Stimulated activated CD4-positive, alpha-beta T cell treated with anti-CD3 and anti-CD28 coated beads, Interleukin-12 subunit alpha, Interleukin-12 subunit beta, amount 100 ng/mL, for 48 hours (primary cell): ENCODE measurements around the gene SYNRG.

Experiments
- DNase-seq, 3 donors: peaks; one replicate each; pipeline ENCODE4 v3.0.0-alpha.2; 2020; ENCODE audit warnings: low read depth in 2 of 3, low spot score in 1 of 3

The SYNRG gene

DNA sequence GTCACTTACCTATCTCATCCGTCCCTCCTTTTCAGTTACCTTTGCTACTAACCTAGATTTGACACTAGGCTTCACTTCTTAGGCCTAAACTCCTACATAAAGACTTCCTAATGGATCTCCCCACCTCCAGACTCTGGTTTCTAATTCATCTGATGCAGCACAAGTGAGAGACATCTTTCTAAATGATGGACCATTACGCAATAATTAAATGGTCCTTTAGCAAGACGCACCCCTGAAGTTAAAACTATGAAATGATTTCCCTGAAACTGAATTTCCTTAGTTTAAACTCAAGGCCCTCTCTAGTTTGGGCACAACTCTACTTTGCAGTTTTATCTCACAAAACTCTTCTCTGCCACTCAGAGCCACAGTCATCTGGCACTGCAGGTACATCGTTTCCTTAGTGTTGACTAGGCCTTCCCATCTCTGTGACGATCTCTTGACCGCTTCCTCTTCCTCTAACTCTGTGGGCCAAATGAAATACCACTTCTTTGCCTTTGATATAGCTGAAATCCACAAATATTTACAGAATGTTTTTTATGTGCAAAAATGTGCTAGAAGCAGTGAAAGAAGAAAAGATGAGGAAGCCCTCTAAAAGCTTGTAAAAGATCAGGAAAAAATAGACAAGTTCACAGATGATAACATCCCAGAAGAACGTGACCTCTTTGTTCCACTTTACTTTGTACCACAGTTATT lies 3.3 kb downstream of the SYNRG start:
- DNase-seq = peak in 1 of 3 donors; percentile 34

DNA sequence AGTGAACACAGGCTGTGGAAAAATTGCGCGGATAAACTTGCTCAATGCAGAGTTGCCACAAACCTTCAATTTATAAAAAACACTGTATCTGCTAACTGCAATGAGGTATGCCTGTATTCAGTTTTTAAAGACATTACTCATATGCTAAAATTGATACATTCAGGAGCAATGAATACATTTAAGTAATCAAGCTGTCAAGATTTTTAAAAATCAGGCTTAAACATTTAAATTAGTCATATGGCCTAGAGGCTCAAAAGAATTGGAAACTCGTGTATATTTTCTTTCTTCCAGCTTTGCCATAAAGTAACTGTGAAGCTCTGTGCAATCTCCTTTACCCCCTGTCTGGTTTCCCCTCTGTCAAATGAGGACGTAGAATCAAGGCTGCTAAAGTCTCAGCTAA lies 4.1 kb downstream of the SYNRG start:
- DNase-seq = no peak

DNA sequence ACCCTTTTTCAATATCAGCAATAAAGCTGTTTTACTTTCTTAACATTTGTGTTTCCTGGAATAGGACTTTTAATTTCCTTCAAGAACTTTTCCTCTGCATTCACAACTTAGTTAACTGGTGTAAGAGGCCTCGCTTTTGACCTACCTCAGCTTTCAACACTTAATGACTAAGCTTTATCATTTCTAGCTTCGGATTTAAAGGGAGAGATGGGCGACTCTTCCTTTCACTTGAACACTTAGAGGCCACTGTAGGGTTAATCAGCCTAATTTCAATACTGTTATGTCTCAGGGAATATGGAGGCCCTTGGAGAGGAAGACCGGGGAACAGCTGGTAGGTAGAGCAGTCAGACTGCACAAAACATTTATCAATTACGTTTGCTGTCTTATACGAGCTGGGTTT lies 4.7 kb downstream of the SYNRG start:
- DNase-seq = peak in 1 of 3 donors; percentile 21

DNA sequence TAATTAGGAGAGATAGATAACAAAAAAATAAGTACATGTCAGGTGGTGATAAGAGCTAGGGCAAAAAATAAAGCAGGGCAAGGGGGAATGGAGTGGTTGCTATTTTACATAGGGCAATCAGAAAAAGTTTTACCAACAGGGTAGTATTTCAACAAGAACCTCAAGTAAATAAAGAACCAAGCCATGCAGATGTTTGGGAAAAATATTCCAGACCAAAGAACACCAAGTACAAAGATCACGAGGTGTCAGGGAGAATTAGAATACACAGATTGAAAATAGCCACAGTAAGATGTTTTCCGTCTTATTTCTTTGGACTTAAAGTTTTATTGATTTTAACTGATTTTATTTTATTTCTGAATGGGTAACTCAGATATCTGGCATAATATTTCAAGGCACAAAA lies 11.1 kb downstream of the SYNRG start:
- DNase-seq = no peak

DNA sequence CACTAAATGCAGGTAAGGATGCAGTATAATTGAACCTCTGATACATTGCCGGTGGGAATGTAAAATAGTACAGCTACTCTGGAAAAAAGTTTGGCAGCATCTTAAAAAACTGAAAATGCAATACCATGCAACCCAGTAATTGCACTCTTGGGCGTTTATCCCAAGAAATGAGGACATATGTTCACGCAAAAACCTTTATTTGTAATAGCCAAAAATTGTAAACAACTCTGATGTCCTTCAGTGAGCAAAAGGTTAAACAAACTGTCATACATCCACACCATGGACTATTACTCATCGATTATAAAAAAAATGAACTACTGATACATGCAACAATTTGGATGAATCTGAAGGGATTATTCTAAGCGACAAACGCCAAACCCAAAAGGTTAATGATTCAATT lies 16.9 kb downstream of the SYNRG start:
- DNase-seq = no peak

DNA sequence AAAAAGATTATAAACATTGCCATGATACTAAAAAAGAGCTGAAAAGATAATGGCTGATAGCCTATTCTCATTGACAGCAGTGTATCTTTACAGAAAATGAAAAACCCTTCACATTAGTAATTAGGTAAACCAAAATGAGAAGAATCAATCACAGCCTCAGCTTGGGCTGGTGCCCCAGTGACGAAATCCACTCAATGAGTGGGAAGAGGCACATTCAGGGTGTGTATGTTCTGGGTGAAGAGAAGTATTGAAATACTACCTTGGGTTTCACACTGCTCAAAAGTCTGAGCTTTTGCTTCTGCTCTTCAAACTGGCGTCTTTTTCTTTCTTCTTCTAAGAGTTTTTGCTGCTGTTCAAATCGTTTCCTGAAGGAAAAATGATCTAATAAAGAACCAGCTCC lies 24.2 kb downstream of the SYNRG start:
- no peak for DNase-seq

DNA sequence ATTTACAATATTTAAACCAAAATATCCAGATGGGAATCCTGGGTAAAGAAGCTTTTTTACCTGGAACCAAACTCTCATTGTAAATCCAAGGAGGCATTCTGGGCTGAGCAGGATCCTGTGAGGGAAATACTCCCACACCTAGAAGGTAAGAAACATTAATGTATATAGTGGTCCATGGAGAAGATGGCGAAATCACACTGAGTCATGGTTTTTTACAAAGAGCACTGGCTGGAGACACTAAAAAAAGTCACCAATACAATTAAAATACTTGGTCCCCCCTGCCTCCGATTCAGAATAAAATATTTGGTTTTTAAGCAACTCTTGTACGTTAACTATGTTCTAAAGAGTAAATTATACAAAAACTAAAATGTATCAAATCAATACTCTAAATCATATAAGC lies 32.9 kb downstream of the SYNRG start:
- DNase-seq = no peak

DNA sequence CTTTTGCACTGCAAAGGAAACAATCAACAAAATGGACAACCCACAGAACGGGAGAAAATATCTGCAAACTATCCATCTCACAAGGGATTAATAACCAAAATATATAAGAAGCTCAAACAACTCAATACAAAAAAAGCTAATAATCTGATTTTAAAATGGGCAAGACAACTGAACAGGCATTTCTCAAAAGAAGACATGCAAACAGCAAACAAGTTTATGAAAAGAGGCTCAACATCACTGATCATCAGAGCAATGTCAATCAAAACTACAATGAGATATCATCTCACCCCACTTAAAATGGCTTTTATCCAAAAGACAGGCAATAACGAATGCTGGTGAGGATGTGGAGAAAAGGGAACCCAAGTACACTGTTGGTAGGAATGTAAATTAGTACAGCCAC lies 34.8 kb downstream of the SYNRG start:
- DNase-seq = no peak

DNA sequence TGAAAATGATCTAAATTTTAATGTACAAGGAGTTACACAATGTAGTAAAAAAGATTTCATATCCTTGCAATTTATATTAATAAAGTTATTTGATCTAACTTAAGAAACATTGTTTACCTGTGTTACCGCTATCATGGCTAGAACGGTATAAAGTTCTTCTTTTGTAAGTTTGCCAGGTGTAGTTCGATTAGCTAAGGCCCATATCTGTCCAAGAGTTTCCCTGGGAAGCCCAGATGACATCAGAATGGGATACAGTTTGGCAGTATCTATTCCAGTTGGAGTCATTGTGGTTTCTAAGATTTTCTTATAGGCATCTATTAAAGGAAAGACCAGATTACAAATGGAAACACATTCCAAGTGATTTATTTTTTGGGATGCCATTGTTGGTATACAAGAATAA lies 37.5 kb downstream of the SYNRG start:
- no peak for DNase-seq

DNA sequence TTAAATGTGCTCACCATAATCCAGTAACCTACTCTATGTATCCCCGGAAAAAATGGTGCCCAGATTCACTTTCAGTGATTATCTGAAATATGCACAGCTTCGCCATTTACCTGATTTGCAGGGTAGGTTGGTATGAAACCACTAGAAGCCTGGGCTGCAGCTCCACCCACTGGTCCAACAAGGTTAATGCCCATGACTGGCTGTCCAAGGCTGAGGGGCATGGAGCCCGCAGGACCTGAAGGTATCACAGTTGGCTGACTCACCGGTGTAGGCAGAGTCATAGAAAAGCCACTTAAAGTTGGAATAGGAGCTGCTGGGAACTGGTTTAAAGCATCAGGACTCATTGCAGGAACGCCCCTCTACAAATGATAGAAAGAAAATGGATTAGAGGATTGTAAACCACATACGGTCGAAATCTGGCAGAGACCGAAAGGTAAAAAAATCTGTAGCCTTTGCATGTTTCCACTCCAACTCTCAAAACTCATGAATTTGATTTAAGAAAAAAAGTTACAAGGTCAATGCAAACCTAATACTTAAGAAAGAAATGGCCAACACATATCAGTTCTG lies 38.6 kb downstream of the SYNRG start:
- DNase-seq = peak; percentile 7 to 14 (median 8)

DNA sequence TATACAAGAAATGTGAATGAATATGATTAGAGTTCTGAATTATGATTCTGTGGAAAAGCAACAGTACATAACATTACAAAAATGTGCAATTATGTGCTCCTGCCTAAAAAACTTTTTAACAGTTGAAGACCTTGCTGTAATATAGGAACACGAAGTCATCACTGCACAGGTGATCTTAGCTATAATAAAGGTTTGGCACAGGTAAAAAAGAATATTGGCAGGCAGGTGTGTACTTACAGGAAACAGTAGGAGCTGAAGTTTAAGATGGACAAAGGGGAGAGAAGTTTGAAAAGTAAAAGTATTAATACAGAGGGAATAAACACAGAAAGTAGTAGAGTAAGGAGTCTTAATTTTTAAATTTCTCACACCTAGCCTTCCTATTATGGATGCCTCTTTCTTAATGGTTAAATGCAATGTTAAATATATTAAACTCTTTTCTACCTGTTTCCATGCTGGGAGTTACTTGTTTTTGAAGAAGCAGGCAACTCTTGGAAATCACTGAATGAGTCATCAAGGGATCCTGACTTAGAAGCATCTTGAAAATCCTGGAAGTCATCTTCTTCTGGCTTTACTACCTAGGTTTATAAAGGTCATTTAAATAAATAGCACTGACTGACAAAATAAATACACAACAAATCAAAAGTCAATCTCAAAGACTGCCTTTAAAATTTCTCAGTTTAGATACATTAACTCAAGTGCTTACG lies 40.7 kb downstream of the SYNRG start:
- no peak for DNase-seq

DNA sequence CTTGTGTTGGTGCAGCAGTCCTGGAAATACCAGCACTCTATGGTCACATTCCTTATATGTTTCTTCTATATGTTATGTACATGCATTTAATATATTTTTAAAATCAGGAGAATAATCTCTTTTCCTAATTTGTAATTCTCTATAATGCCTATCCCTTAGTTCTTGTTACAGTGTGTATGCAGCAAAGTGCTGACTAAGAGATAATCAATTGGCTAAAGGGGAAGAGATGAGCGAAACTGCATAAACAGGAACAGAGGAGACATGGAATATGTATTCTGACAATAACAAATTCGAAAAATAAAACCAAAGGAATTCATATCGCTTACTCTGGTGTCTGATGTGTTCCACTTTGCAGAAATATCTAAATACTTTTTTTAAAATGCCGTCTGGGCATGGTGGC lies 41.7 kb downstream of the SYNRG start:
- no peak for DNase-seq

DNA sequence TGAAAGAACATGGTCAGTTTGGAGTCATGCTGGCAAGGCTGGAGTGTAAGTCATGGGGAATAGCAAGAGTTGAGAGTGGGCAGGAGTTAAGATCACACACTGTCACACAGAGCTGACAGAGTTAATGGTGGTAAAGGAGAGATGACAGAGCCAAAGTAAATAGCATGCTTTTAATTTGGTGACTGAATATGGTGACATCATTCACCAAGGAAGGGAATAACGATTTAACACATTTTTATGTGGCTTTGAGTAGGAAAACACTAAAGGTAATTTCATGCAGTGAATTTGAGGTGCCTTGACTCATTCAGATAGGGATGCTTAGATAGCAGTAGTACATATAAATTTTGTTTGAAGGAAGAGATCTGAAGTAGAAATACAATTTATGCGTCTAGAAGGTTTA lies 42.1 kb downstream of the SYNRG start:
- DNase-seq = no peak

DNA sequence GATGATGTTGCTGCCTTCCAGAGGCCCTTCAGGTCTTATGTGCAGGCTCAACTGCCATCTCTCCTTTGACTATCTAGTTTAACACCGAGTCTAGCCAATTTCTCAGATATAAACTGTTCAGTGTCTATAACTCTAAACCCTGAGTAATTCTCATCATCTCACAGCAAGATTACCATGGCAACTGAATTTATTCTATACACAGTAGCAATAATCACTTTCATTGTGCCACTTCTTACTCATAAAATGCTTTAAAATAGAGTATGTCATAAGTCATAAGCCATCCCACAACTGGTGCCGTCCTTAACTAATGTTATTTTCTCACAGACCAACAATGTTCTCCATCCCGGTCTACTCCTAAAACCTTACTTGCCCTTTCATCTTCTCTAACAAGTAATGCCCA lies 45.0 kb downstream of the SYNRG start:
- no peak for DNase-seq

DNA sequence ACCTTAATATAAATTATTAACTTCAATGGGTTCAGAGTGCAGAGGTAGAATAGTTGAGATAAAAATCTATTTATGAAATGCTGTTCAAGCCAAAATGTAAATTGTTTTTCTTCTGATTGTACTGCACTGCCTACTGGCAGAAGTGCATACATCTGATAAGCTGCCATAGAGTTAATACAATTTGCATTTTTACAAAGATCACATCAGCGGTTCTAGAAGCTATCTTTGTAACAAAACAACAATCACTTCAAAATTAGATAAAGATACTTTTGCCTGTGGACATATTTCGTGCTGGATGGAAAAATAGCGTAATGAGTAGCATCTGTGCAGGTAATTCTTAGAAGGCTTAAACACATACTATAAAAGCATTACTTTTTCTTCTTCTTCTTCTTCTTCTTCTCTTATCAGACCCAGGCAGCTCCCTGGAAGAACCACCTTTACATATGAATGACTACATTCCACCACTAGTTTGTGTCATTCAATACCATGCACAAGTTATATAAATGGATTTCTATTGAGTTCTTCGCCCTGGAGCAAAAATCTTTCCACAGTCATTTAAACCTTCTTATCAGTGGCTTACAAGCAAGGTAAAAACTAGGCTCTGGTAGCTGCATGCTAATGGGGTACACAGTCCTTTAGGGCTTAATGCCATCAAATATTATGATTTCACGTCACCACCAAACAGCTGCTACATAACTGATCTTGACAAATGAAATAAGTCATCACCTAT lies 47.0 kb downstream of the SYNRG start:
- no peak for DNase-seq

DNA sequence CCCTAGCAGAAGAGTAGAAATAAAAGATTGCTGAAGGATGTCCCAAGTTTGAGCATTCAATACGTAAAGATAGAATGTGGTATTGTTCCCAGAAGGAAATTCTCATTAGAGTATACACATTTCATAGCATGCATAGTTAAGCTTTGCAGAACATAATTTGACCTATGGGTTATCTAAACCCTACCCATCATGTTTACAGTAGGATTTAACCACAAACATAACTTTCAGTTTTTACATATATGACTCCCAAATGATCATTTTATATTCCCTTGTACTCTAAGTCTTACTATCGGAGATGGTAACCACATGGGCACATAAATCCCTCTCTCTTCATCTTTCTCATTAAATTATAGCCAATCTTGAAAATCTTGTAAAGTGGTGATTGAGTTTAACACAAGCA lies 50.9 kb downstream of the SYNRG start:
- no peak for DNase-seq

DNA sequence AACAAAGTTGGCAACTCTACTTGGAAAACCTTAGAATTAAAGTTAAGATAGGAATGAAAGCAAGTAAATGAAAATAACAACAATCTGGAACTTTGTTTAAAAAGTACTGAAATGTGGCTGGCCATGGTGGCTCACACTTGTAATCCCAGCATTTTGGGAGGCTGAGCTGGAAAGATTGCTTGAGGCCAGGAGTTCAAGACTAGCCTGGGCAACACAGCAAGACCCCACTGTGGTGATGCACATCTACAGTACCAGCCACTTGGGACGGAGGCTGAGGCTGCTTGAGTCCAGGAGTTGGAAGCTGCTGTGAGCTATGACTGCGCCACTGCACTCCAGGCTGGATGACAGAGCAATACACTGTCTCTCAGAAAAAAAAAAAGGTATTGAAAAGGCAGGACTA lies 51.7 kb downstream of the SYNRG start:
- no peak for DNase-seq

DNA sequence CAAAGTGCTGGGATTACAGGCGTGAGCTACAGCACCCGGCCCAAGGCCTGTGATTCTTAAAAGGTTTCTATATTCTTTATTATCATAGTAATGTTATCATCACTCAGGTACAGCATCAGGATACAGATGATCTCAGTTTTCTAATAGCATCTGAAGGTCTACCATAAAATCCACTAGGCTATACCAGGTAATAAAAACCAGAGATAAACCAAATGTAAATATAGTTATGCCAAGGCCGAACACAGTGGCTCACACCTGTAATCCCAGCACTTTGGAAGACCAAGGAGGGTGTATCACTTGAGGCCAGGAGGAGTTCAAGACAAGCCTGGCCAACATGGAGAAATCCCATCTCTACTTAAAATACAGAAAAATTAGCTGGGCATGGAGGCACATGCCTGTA lies 53.8 kb downstream of the SYNRG start:
- DNase-seq = no peak

DNA sequence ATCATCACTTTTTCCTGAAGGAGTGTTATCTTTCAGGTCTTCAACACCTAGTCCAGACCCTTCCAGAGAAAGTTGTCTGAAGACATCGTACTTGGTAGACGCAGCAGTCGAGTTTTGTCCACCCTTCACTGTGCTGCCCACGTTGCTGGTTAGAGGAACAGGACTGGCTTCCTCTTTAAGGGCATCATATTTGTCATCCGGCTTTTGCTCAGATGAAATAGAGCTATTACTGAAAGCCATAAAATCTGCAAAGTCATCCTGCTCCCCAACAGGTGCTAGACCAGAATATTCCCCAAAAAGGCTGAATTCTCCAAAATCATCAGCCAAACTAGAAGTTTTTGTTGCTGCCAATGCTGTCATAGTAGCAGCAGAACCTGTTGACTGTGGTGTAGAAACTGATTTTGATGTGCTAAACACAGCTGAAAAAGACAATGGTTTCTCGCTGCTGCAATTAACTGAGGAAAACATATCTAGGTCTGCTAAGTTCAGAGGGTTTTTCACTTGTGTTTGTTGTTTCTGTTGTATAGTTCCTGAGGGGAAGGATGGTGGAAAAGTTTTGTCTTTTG lies 55.7 kb downstream of the SYNRG start:
- no peak for DNase-seq

DNA sequence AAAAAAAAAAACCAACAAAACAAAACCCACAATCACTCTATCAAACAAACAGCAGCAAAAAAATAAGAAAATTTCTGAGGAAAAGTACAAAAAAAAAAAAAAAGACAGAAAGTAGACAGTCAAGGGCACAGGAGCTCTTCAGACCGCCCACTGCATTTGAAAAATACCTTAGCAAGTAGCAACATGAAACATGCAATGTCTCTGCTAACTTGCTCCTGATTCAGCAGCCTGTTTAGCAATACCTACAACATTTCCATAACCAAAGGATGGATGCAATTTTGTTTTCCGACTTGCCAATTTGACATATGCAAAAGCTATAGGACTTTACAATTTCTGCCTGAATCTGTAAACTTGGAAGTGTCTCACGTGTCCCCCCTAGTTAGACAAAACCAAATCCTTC lies 57.4 kb downstream of the SYNRG start:
- DNase-seq = no peak

DNA sequence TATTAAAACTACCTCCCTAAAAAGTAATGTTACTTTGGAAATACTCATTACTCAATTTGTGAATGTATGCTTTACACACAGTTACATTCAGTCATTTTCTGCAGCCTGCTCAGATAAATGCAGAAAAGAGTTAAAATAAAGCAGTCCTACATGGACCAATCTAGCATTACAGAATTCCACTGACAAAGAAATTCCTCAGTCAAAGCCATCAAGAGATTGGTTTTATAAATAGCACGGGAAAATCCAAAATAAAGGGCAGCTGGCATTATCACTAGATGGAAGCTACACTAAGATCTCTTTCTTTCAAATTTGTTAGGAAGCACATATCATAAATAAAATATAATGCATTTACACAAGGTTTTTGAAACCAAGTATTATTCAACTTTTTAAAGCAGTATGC lies 61.2 kb downstream of the SYNRG start:
- no peak for DNase-seq

DNA sequence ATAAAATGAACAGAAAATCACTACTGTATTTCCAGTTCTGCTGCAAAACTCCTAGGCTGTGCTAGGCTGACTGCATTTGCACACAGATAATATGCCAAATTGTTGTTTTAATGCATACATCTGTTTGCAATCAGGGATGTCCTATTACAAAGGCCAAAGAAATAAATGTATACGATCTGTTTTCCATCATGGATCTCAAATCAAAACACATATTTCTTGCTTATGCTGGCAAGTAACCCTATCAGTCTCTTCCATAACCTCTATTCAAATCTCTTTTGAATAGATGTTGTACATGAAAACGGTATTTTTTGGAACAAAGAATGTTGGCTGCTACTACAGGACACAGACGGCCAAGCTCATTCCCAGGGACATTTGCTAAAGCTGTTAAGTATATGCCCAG lies 62.9 kb downstream of the SYNRG start:
- DNase-seq = no peak
